ENCODE data around the gene CXCR5.
"Not testable (repeated sequence)": the region's sequence is repeated elsewhere in the genome, so short reads cannot be mapped to it uniquely, and the experiment has no call there.

CXCR5 gene, protein sequence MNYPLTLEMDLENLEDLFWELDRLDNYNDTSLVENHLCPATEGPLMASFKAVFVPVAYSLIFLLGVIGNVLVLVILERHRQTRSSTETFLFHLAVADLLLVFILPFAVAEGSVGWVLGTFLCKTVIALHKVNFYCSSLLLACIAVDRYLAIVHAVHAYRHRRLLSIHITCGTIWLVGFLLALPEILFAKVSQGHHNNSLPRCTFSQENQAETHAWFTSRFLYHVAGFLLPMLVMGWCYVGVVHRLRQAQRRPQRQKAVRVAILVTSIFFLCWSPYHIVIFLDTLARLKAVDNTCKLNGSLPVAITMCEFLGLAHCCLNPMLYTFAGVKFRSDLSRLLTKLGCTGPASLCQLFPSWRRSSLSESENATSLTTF

DNA sequence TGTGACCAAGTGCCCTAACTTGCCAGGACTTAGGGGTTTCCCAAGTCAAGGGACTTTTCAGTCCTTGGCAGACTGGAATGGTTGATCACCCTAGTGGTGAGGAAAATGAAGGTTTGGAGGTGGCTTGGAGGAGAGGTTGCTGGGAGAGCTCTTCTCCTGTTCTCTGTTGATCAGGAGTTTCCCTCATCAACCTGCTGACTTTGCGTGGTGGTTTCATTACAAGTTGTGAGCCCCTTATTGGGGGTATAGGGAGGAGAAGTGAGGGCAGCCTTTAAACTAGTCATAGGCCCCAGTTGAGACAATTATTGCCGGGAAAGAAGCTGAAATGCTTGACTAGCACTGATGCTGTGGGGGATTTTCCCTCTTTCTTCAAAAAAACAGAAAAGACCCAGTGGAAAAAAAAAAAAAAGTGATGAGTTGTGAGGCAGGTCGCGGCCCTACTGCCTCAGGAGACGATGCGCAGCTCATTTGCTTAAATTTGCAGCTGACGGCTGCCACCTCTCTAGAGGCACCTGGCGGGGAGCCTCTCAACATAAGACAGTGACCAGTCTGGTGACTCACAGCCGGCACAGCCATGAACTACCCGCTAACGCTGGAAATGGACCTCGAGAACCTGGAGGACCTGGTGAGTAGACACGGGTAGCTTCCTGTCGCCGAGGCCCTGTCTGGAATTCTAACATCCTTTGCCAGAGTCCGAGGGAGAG is at the start of gene CXCR5:
CXCR5 (plus strand) TSS at position 525 of the 704 bp plus-strand sequence; CDS start at position 575, 50 bp downstream.
- TF ChIP-seq POLR2AphosphoS5 (IDR thresholded peaks at IDR 0.05; ENCODE audit: borderline replicate concordance, low read depth, low read length), result no peak
- no peak for TF ChIP-seq FOXP2 (optimal IDR thresholded peaks at IDR 0.05; ENCODE audit: control extremely low read depth, extremely low read length, insufficient read depth)
- TF ChIP-seq EZH2 (IDR thresholded peaks at IDR 0.05), result no peak
- DNase-seq (ENCODE audit: low read depth, low spot score), result no peak
- Histone ChIP-seq H3K9me3 (ENCODE audit: low read depth, low read length) (no peaks in the 10 kb centered on the region), H3K36me3 (ENCODE audit: insufficient read depth, low read length) (no peaks in the 10 kb centered on the region), H3K27ac (no peak within 1 kb of the TSS), H3K4me3 (no peak within 1 kb of the TSS), H3K9ac (ENCODE audit: insufficient read length) (no peak within 1 kb of the TSS)

DNA sequence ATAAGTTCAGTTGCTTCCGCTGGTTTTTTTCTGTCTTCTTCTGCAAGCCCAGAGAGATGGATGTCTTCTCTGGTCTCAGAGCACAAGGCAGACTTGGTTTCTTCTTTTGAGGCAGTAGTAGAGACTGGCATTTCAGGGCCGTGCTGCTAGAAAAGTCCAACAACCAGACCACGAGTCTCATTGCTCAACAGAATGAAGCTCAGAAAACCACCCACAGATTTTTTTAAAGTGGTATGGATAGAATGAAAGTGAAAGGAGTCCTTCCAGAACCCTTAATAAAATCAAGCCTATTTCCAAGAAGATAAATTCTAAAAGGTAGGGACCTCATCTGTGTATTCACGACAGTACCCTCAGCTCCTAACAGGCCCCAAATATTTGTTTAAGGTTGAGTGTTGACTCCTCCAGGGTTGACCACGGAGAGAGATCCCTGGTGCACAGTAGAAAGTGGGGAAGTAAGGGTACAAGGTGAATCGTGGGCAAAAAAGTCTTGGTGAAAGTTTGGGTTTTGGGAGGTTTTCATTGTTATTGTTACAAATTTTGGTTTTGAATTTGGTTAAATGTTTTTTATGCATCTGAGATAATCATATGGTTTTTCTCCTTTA is 49.2 kb upstream of the CXCR5 start:
- Histone ChIP-seq H3K36me3 (ENCODE audit: insufficient read depth, low read length) (no peaks in the 10 kb centered on the region), H3K9ac (ENCODE audit: insufficient read length) (no peak overlapping the region), H3K9me3 (ENCODE audit: low read depth, low read length) (no peaks in the 10 kb centered on the region), H3K27ac (no peak overlapping the region), H3K4me3 (no peak overlapping the region)
- no peak for TF ChIP-seq POLR2AphosphoS5 (IDR thresholded peaks at IDR 0.05; ENCODE audit: borderline replicate concordance, low read depth, low read length)
- TF ChIP-seq EZH2 (IDR thresholded peaks at IDR 0.05), result no peak
- no peak for TF ChIP-seq FOXP2 (optimal IDR thresholded peaks at IDR 0.05; ENCODE audit: control extremely low read depth, extremely low read length, insufficient read depth)
- DNase-seq (ENCODE audit: low read depth, low spot score), result no peak

DNA sequence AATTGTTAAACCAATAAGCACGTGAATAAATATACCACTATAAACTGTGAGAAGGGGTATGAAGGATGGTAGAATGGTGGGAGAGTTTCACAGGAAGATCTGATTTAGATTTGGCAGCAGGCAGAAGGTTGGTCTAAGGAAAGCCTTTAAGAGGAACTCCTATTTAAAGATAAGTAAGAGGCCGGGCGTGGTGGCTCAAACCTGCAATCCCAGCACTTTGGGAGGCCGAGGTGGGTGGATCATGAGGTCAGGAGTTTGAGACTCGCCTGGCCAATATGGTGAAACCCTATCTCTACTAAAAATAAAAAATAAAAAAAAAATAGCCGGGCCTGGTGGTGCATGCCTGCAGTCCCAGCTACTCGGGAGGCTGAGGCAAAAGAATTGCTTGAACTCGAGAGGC is 45.8 kb upstream of the CXCR5 start:
- no peak overlapping the region for H3K27ac ChIP-seq
- H3K4me3 ChIP-seq, result no peak overlapping the region
- H3K9ac ChIP-seq (ENCODE audit: insufficient read length), result no peak overlapping the region
- TF ChIP-seq EZH2 (IDR thresholded peaks at IDR 0.05) (no peak), POLR2AphosphoS5 (IDR thresholded peaks at IDR 0.05; ENCODE audit: borderline replicate concordance, low read depth, low read length) (no peak), FOXP2 (optimal IDR thresholded peaks at IDR 0.05; ENCODE audit: control extremely low read depth, extremely low read length, insufficient read depth) (no peak)
- no peaks in the 10 kb centered on the region for H3K36me3 ChIP-seq (ENCODE audit: insufficient read depth, low read length)
- H3K9me3 ChIP-seq (ENCODE audit: low read depth, low read length), result no peaks in the 10 kb centered on the region
- no peak for DNase-seq (ENCODE audit: low read depth, low spot score)

DNA sequence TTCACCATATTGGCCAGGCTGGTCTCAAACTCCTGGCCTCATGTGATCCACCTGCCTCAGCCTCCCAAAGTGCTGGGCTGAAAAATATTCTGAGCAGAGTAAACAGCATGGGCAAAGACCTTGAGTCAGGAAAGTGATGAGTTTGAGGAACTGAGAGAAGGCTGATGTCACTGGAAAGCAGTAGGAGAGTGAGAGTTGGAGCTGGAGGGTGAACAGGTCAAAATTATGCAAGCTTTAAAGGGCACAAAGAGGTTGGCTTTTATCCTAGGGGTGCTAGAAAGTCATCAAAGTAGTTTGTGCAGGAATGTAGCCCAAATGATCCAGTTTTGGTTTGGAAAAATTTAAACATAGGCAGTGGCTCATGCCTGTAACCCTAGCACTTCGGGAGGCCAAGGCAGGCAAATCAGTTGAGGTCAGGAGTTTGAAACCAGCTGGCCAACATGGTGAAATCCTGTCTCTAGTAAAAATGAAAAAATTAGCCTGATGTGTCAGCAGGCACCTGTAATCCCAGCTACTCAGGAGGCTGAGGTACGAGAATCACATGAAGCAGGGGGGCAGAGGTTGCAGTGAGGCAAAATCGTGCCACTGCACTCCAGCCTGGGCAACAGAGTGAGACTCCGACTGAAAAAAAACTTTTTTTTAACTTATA is 44.7 kb upstream of the CXCR5 start:
- H3K9me3 ChIP-seq (ENCODE audit: low read depth, low read length), result no peaks in the 10 kb centered on the region
- no peak overlapping the region for H3K9ac ChIP-seq (ENCODE audit: insufficient read length)
- no peak overlapping the region for H3K27ac ChIP-seq
- no peak overlapping the region for H3K4me3 ChIP-seq
- H3K36me3 ChIP-seq (ENCODE audit: insufficient read depth, low read length), result no peaks in the 10 kb centered on the region
- no peak for DNase-seq (ENCODE audit: low read depth, low spot score)
- TF ChIP-seq EZH2 (IDR thresholded peaks at IDR 0.05), result no peak

DNA sequence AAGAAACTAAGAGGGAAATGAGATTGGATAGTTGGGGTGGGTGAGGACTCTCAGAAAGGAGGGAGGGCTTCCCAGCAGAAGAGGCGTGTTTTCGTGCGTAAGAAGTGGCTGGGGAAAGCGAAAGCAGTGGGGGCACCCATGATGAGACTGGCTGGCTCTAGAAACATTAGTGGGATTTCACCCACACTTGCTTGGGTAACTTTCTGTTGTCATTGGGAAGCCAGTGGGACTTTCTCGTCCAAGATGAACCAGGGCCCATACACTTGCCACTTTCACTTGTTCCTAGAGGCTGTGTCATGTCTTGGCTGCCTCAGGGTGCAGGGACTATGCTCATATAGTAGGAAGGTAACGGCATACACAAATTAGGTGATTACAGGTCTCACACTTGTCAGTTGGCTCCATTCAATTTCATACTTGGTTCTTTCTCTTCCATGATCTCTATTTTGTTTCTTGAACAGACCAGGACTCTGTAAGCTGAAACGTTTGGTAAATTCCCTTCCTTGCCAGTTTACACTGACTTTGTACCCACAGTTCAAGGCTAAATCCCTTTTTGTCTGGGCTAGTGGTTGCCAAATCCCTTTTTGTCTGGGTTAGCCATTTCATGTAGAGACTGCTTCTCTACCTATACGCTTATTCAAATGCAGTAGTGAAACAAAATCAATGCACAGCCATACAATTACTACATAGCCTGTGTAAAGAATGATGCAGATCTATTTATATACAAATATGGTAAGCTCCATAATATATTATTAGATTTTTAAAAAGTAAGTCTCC is 42.0 kb upstream of the CXCR5 start:
- Histone ChIP-seq H3K27ac (no peak overlapping the region), H3K36me3 (ENCODE audit: insufficient read depth, low read length) (no peaks in the 10 kb centered on the region), H3K9me3 (ENCODE audit: low read depth, low read length) (no peaks in the 10 kb centered on the region), H3K4me3 (no peak overlapping the region), H3K9ac (ENCODE audit: insufficient read length) (no peak overlapping the region)
- DNase-seq (ENCODE audit: low read depth, low spot score), result no peak
- TF ChIP-seq EZH2 (IDR thresholded peaks at IDR 0.05) (no peak), POLR2AphosphoS5 (IDR thresholded peaks at IDR 0.05; ENCODE audit: borderline replicate concordance, low read depth, low read length) (no peak), FOXP2 (optimal IDR thresholded peaks at IDR 0.05; ENCODE audit: control extremely low read depth, extremely low read length, insufficient read depth) (no peak)

DNA sequence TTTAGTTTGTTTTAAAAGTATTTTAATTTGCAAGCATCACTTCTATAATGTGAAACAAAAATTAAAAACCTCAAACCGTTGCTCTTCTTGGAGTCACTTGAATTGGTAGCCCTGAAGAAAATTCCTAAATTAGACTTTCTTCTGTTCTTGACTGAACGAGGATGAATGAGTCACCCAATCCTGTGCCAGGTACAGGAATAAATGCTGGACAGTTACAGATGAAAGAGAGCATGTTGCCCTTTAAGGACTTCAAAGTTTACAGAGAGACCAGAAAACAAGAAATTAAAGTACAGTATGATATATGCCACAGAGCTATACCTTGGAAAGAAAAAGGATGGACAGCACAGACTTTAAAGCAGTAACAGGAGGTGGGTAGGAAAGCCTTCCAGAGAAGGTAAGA is 41.3 kb upstream of the CXCR5 start:
- no peaks in the 10 kb centered on the region for H3K36me3 ChIP-seq (ENCODE audit: insufficient read depth, low read length)
- TF ChIP-seq FOXP2 (optimal IDR thresholded peaks at IDR 0.05; ENCODE audit: control extremely low read depth, extremely low read length, insufficient read depth), result no peak
- no peak for TF ChIP-seq EZH2 (IDR thresholded peaks at IDR 0.05)
- TF ChIP-seq POLR2AphosphoS5 (IDR thresholded peaks at IDR 0.05; ENCODE audit: borderline replicate concordance, low read depth, low read length), result no peak
- no peak for DNase-seq (ENCODE audit: low read depth, low spot score)
- H3K4me3 ChIP-seq, result no peak overlapping the region
- no peaks in the 10 kb centered on the region for H3K9me3 ChIP-seq (ENCODE audit: low read depth, low read length)
- H3K9ac ChIP-seq (ENCODE audit: insufficient read length), result no peak overlapping the region
- H3K27ac ChIP-seq, result no peak overlapping the region

DNA sequence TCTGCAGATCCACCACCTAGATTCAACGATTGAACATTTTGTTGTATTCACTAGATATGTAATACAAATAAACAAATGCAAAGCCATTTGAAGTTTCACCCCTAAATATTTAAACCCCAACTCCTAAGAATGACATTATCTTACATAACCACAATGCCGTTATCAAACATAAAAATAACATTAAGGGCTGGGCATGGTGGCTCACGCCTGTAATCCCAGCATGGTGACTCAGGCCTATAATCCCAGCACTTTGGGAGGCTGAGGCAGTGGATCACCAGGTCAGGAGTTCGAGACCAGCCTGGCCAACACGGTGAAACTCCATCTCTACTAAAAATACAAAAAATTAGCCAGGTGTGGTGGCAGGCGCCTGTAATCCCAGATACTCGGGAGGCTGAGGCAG is 40.8 kb upstream of the CXCR5 start:
- not testable (repeated sequence) for H3K27ac ChIP-seq; H3K36me3 ChIP-seq (ENCODE audit: insufficient read depth, low read length); H3K9me3 ChIP-seq (ENCODE audit: low read depth, low read length); H3K4me3 ChIP-seq; H3K9ac ChIP-seq (ENCODE audit: insufficient read length); DNase-seq (ENCODE audit: low read depth, low spot score)

DNA sequence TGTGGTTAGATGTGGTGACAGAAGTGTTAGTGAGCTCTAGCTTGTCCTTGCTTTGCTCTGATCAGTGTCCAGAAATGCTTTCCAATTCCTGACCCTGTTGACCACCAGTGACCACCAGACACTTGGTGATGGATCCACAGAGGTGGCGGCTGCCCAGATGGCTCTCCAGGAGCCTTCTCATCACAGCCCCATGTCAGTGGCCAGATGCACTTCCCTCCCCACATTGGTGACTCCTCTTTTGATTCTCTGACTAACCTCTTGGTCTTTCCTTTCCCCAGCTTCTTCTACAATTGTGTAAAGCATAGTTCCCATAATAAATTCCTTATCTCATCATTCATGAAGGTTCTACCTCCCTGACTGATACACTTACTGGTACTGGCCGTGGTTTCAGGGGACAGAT is 40.1 kb upstream of the CXCR5 start:
- Histone ChIP-seq H3K36me3 (ENCODE audit: insufficient read depth, low read length) (no peaks in the 10 kb centered on the region), H3K27ac (no peak overlapping the region), H3K9ac (ENCODE audit: insufficient read length) (no peak overlapping the region), H3K9me3 (ENCODE audit: low read depth, low read length) (no peaks in the 10 kb centered on the region), H3K4me3 (no peak overlapping the region)
- TF ChIP-seq FOXP2 (optimal IDR thresholded peaks at IDR 0.05; ENCODE audit: control extremely low read depth, extremely low read length, insufficient read depth) (no peak), EZH2 (IDR thresholded peaks at IDR 0.05) (no peak), POLR2AphosphoS5 (IDR thresholded peaks at IDR 0.05; ENCODE audit: borderline replicate concordance, low read depth, low read length) (no peak)
- DNase-seq (ENCODE audit: low read depth, low spot score), result no peak
